ENCODE measurements around the gene RASGEF1C.
"Not testable (repeated sequence)": the region's sequence is repeated elsewhere in the genome, so short reads cannot be mapped to it uniquely, and the experiment has no call there.

The RASGEF1C gene

GRCh38 chr5:180210961-180211760 lies 2.1 kb upstream of the RASGEF1C start:
- DNase-seq (ENCODE audit: low spot score) = no peak

GRCh38 chr5:180210077-180210476 lies 1.1 kb upstream of the RASGEF1C start:
- not testable (repeated sequence) for DNase-seq (ENCODE audit: low spot score)

GRCh38 chr5:180208435-180209081 lies 453 bp downstream of the RASGEF1C start:
- DNase-seq (ENCODE audit: low spot score) = peak; percentile 43

- no peak for DNase-seq (ENCODE audit: low spot score)
Observed at GRCh38 chr5:180208038-180208434, 975 bp downstream of the RASGEF1C start.

GRCh38 chr5:180207593-180207992 lies 1.4 kb downstream of the RASGEF1C start:
- no peak for DNase-seq (ENCODE audit: low spot score)

- no peak for DNase-seq (ENCODE audit: low spot score)
Observed at GRCh38 chr5:180206993-180207392, 2.0 kb downstream of the RASGEF1C start.

GRCh38 chr5:180205916-180206315 lies 3.1 kb downstream of the RASGEF1C start:
- DNase-seq (ENCODE audit: low spot score) = no peak

GRCh38 chr5:180204276-180204819 lies 4.7 kb downstream of the RASGEF1C start:
- DNase-seq (ENCODE audit: low spot score) = no peak

GRCh38 chr5:180202939-180203573 lies 6.0 kb downstream of the RASGEF1C start:
- DNase-seq (ENCODE audit: low spot score) = no peak

GRCh38 chr5:180201051-180201987 lies 7.7 kb downstream of the RASGEF1C start:
- DNase-seq (ENCODE audit: low spot score) = no peak

GRCh38 chr5:180199390-180199789 lies 9.6 kb downstream of the RASGEF1C start:
- DNase-seq (ENCODE audit: low spot score) = no peak

- no peak for DNase-seq (ENCODE audit: low spot score)
Observed at GRCh38 chr5:180198208-180198607, 10.8 kb downstream of the RASGEF1C start.

GRCh38 chr5:180197016-180197702 lies 11.9 kb downstream of the RASGEF1C start:
- no peak for DNase-seq (ENCODE audit: low spot score)

- no peak for DNase-seq (ENCODE audit: low spot score)
Observed at GRCh38 chr5:180194410-180195345, 14.3 kb downstream of the RASGEF1C start.

GRCh38 chr5:180193749-180194375 lies 15.1 kb downstream of the RASGEF1C start:
- DNase-seq (ENCODE audit: low spot score) = no peak

GRCh38 chr5:180191716-180192115 lies 17.3 kb downstream of the RASGEF1C start:
- no peak for DNase-seq (ENCODE audit: low spot score)

GRCh38 chr5:180187767-180188166 lies 21.2 kb downstream of the RASGEF1C start:
- DNase-seq (ENCODE audit: low spot score) = no peak

GRCh38 chr5:180180846-180181245 lies 28.2 kb downstream of the RASGEF1C start:
- DNase-seq (ENCODE audit: low spot score) = no peak

- no peak for DNase-seq (ENCODE audit: low spot score)
Observed at GRCh38 chr5:180180421-180180820, 28.6 kb downstream of the RASGEF1C start.

Measured in AG08396 (cell line).